GM23338 (cell line): ENCODE measurements around the gene POLDIP3. TPM values are rescaled to one million over a fixed set of nuclear protein-coding genes. Genes with fewer than 3 reads are reported as not detected.
"Not testable (repeated sequence)": the region's sequence is repeated elsewhere in the genome, so short reads cannot be mapped to it uniquely, and the experiment has no call there.

ENCODE experiments used
- ATAC-seq: fragments of 200-7000 bp; cut with Tn5 transposase; 3 replicates; pipeline ENCODE4 v1.9.1; 2020
- DNase-seq: peaks from one replicate; pipeline ENCODE4 v3.0.0-alpha.2; 2015; ENCODE audit warnings: low spot score
- H2AFZ ChIP-seq: fragments of 200-600 bp; sonication (generic); 2 replicates; pipeline ENCODE4 v1.8.0; 2016; ENCODE audit warnings: antibody characterized with exemption, mild to moderate bottlenecking, moderate library complexity
- H3F3A ChIP-seq: fragments of 200-600 bp; sonication (generic); replicated peaks from 2 replicates; pipeline ENCODE4 v1.8.0; 2017; ENCODE audit warnings: antibody characterized with exemption, mixed run types, low read depth
- H3K27ac ChIP-seq: fragments of 200-600 bp; sonication (generic); 2 replicates; pipeline ENCODE4 v1.6.1; 2016; ENCODE audit warnings: low read depth
- H3K27me3 ChIP-seq: fragments of 200-600 bp; sonication (generic); 2 replicates; pipeline ENCODE4 v1.8.0; 2016; ENCODE audit warnings: mild to moderate bottlenecking, mixed run types, moderate library complexity; ENCODE audit not compliant: insufficient read depth
- H3K36me3 ChIP-seq: fragments of 200-600 bp; sonication (generic); 2 replicates; pipeline ENCODE4 v1.8.0; 2016; ENCODE audit warnings: mild to moderate bottlenecking; ENCODE audit not compliant: insufficient read depth
- H3K4me1 ChIP-seq: fragments of 200-600 bp; sonication (generic); 2 replicates; pipeline ENCODE4 v1.8.0; 2016; ENCODE audit warnings: mild to moderate bottlenecking, moderate library complexity; ENCODE audit not compliant: insufficient read depth
- H3K4me2 ChIP-seq: fragments of 200-600 bp; sonication (generic); 2 replicates; pipeline ENCODE4 v1.7.1; 2017; ENCODE audit warnings: mixed run types
- H3K4me3 ChIP-seq: fragments of 200-600 bp; sonication (generic); 2 replicates; pipeline ENCODE4 v1.6.1; 2016; ENCODE audit warnings: mixed run types
- H3K79me2 ChIP-seq: fragments of 200-600 bp; sonication (generic); replicated peaks from 2 replicates; pipeline ENCODE4 v1.8.0; 2017; ENCODE audit warnings: mild to moderate bottlenecking; ENCODE audit not compliant: insufficient read depth
- H3K9me2 ChIP-seq: fragments of 200-600 bp; sonication (generic); 2 replicates; pipeline ENCODE4 v1.8.0; 2017; ENCODE audit not compliant: insufficient read depth
- H4K20me1 ChIP-seq: fragments of 200-600 bp; sonication (generic); replicated peaks from 2 replicates; pipeline ENCODE4 v1.8.0; 2017; ENCODE audit warnings: mild to moderate bottlenecking; ENCODE audit not compliant: insufficient read depth
- H3K27ac Mint-ChIP-seq: 2 replicates; pipeline ENCODE4 v1.8.0; 2020; ENCODE audit warnings: inconsistent platforms, mild to moderate bottlenecking, moderate library complexity, mixed read lengths
- H3K27me3 Mint-ChIP-seq: 3 replicates; pipeline ENCODE4 v1.8.0; 2022; ENCODE audit warnings: low read depth, mild to moderate bottlenecking, moderate library complexity, mixed read lengths, inconsistent platforms; ENCODE audit not compliant: insufficient read depth, poor library complexity
- H3K36me3 Mint-ChIP-seq: 3 replicates; pipeline ENCODE4 v1.8.0; 2021; ENCODE audit warnings: low read depth, mild to moderate bottlenecking, inconsistent platforms, moderate library complexity, mixed read lengths
- H3K4me1 Mint-ChIP-seq: 3 replicates; pipeline ENCODE4 v1.8.0; 2020; ENCODE audit warnings: mild to moderate bottlenecking, inconsistent platforms, mixed read lengths
- H3K4me3 Mint-ChIP-seq: 3 replicates; pipeline ENCODE4 v1.8.0; 2021; ENCODE audit warnings: moderate library complexity, mild to moderate bottlenecking, inconsistent platforms, mixed read lengths
- H3K9me3 Mint-ChIP-seq: 3 replicates; pipeline ENCODE4 v1.8.0; 2020; ENCODE audit warnings: moderate library complexity, mild to moderate bottlenecking, inconsistent platforms, mixed read lengths
- CREB1 ChIP-seq: fragments of 250-450 bp; sonication (Bioruptor Pico); IDR thresholded peaks from 2 replicates; pipeline ENCODE4 v1.5.0; 2020; ENCODE audit warnings: low read depth, mild to moderate bottlenecking, moderate library complexity
- EZH2 ChIP-seq: fragments of 200-600 bp; sonication (generic); IDR thresholded peaks from one replicate; pipeline ENCODE4 v1.8.0; 2017; ENCODE audit warnings: antibody characterized with exemption, mild to moderate bottlenecking, low read depth; ENCODE audit not compliant: unreplicated experiment
- EZH2phosphoT487 ChIP-seq: fragments of 200-600 bp; sonication (generic); IDR thresholded peaks from one replicate; pipeline ENCODE4 v1.8.1; 2018; ENCODE audit warnings: antibody characterized with exemption; ENCODE audit not compliant: unreplicated experiment
- JUNB ChIP-seq: IDR thresholded peaks from one replicate; pipeline ENCODE4 v1.6.1; 2016; ENCODE audit warnings: antibody characterized with exemption; ENCODE audit not compliant: unreplicated experiment
- NANOG ChIP-seq: IDR thresholded peaks from 2 replicates; pipeline ENCODE4 v1.6.1; 2016; ENCODE audit warnings: antibody characterized with exemption, borderline replicate concordance
- POLR2AphosphoS5 ChIP-seq: IDR thresholded peaks from 2 replicates; pipeline ENCODE4 v1.6.1; 2016; ENCODE audit warnings: antibody characterized with exemption, low read depth
- STAT1 ChIP-seq: IDR thresholded peaks from one replicate; pipeline ENCODE4 v1.6.1; 2016; ENCODE audit warnings: antibody characterized with exemption; ENCODE audit not compliant: unreplicated experiment
- ZNF114 ChIP-seq: fragments of 250-450 bp; sonication (Bioruptor Pico); IDR thresholded peaks from 2 replicates; pipeline ENCODE4 v1.5.0; 2020; ENCODE audit warnings: mild to moderate bottlenecking, moderate library complexity
- ZNF331 ChIP-seq: fragments of 250-450 bp; sonication (Bioruptor Pico); IDR thresholded peaks from 2 replicates; pipeline ENCODE4 v1.5.0; 2020; ENCODE audit warnings: low read depth, mild to moderate bottlenecking, moderate library complexity
- polyA plus RNA-seq: library from polyadenylated mRNA; unstranded; fragments of >200 nt; fragmentation: Nextera tagmentation; extraction: Ambion mirVana; gene quantifications from 2 replicates; pipeline ENCODE4 v1.2.1, GENCODE V29; 2016
- total RNA-seq: library from RNA; depleted of rRNA; stranded (reverse); fragments of >200 nt; shearing (Covaris generic); gene quantifications from 2 replicates; pipeline ENCODE4 v1.2.3, GENCODE V29; 2014
- TF ChIP-seq, protein P1 (sequence below), 2 experiments: fragments of 200-600 bp in 1 of 2; sonication (generic) in 1 of 2; conservative IDR thresholded peaks; 2 replicates each; pipeline versions ENCODE4 v1.5.1 to v1.6.1; 2016 to 2017; ENCODE audit warnings: antibody characterized with exemption in 2 of 2, low read depth in 2 of 2, mild to moderate bottlenecking in 2 of 2, moderate library complexity in 1 of 2
- TF ChIP-seq, protein P2 (sequence below): IDR thresholded peaks from one replicate; pipeline ENCODE4 v1.6.1; 2018; ENCODE audit warnings: antibody characterized with exemption; ENCODE audit not compliant: unreplicated experiment
- TF ChIP-seq, protein P3 (sequence below): IDR thresholded peaks from 2 replicates; pipeline ENCODE4 v1.6.1; 2016; ENCODE audit warnings: antibody characterized with exemption

Gene POLDIP3
- total and polyA plus RNA-seq, 2 experiments from 2014 or later = 38.2 to 54.3 TPM

DNA sequence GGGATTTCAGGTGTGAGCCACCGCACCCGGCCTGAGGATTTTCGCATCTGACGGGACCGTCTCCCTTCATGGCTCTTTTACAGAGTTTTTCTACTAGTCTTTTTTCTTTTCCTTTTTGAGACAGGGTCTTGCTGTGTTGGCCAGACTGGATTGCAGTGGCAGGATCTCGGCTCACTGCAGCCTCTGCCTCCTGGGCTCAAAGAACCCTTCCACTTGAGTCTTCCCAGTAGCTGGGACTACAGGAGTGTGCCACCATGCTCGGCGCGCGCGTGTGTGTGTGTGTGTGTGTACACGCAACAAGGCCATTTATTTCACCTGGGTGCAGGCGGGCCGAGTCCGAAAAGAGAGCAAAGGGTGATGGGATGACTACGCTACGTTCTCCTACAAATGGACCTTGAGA is 50.0 kb downstream of the POLDIP3 start (continued):
- TF ChIP-seq, protein P1, sequence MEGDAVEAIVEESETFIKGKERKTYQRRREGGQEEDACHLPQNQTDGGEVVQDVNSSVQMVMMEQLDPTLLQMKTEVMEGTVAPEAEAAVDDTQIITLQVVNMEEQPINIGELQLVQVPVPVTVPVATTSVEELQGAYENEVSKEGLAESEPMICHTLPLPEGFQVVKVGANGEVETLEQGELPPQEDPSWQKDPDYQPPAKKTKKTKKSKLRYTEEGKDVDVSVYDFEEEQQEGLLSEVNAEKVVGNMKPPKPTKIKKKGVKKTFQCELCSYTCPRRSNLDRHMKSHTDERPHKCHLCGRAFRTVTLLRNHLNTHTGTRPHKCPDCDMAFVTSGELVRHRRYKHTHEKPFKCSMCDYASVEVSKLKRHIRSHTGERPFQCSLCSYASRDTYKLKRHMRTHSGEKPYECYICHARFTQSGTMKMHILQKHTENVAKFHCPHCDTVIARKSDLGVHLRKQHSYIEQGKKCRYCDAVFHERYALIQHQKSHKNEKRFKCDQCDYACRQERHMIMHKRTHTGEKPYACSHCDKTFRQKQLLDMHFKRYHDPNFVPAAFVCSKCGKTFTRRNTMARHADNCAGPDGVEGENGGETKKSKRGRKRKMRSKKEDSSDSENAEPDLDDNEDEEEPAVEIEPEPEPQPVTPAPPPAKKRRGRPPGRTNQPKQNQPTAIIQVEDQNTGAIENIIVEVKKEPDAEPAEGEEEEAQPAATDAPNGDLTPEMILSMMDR (conservative IDR thresholded peaks at IDR 0.05; ENCODE audit: low read depth in 2 of 2) = no peak

DNA sequence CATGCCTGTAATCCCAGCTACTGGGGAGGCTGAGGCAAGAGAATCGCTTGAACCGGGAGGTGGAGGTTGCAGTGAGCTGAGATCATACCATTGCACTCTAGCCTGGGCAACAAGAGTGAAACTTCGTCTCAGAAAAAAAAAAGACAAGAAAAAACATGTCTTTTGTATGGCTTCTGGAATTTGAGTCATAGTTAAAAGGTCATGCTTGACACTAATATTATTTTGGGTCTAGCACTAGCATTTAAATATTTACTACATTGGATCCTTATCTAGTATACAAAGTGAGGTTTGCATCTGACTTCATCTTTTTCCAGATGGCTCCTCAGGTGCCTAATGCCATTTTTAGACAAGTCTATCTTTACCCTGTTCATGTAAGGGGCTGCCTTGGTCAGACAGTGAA is 50.7 kb downstream of the POLDIP3 start:
- Mint-ChIP-seq H3K27me3 (peaks cover 30% of the 10 kb centered on the region), H3K4me1 (peaks cover 12% of the 10 kb centered on the region)
- H3K4me3 ChIP-seq, H3K27ac ChIP-seq, H3K79me2 ChIP-seq, H3K4me2 ChIP-seq, H3K9me2 ChIP-seq, H3K36me3 Mint-ChIP-seq, H3K4me3 Mint-ChIP-seq, H3K36me3 ChIP-seq, H3K27me3 ChIP-seq, DNase-seq, H2AFZ ChIP-seq, H4K20me1 ChIP-seq, H3F3A ChIP-seq, H3K4me1 ChIP-seq, H3K9me3 Mint-ChIP-seq, H3K27ac Mint-ChIP-seq, ATAC-seq: not testable (repeated sequence)

DNA sequence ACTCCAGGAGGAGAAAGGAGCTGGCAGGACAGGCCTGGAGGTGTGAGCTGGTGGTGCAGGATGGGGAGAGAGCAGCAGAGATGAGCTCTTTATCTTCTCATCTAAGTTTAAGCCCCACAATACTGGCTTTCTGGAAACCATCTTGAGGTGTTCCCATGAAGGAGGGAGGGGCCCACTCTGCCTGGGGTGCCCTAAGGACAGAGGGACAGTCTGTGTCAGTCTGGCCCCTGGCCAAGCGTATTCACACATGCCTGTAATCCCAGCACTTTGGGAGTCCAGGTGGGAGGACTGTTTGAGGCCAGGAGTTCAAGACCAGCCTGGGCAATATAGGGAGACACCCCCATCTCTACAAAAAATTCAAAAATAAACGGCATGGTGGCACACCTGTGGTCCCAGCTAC is 52.0 kb downstream of the POLDIP3 start:
- Mint-ChIP-seq H3K36me3 (no peaks in the 10 kb centered on the region; the same call in 2 of the 3 replicates), H3K4me1 (peaks cover 12% of the 10 kb centered on the region), H3K9me3 (no peaks in the 10 kb centered on the region; the same call in 2 of the 3 replicates), H3K4me3 (no peak overlapping the region), H3K27me3 (peaks cover 30% of the 10 kb centered on the region), H3K27ac (no peak overlapping the region)
- ATAC-seq (no peak), DNase-seq (no peak)
- Histone ChIP-seq H3K27ac (no peak overlapping the region), H3K4me1 (peaks cover 4% of the 10 kb centered on the region; the same call in 1 of the 2 replicates), H2AFZ (no peak overlapping the region), H3K79me2 (no peaks in the 10 kb centered on the region), H3K36me3 (no peaks in the 10 kb centered on the region), H3F3A (peaks cover 5% of the 10 kb centered on the region; the same call in 1 of the 2 replicates), H3K27me3 (no peaks in the 10 kb centered on the region; the same call in 1 of the 2 replicates), H3K4me2 (no peak overlapping the region), H3K4me3 (no peak overlapping the region), H3K9me2 (no peaks in the 10 kb centered on the region), H4K20me1 (no peaks in the 10 kb centered on the region; the same call in 1 of the 2 replicates)
- TF ChIP-seq, protein P2, sequence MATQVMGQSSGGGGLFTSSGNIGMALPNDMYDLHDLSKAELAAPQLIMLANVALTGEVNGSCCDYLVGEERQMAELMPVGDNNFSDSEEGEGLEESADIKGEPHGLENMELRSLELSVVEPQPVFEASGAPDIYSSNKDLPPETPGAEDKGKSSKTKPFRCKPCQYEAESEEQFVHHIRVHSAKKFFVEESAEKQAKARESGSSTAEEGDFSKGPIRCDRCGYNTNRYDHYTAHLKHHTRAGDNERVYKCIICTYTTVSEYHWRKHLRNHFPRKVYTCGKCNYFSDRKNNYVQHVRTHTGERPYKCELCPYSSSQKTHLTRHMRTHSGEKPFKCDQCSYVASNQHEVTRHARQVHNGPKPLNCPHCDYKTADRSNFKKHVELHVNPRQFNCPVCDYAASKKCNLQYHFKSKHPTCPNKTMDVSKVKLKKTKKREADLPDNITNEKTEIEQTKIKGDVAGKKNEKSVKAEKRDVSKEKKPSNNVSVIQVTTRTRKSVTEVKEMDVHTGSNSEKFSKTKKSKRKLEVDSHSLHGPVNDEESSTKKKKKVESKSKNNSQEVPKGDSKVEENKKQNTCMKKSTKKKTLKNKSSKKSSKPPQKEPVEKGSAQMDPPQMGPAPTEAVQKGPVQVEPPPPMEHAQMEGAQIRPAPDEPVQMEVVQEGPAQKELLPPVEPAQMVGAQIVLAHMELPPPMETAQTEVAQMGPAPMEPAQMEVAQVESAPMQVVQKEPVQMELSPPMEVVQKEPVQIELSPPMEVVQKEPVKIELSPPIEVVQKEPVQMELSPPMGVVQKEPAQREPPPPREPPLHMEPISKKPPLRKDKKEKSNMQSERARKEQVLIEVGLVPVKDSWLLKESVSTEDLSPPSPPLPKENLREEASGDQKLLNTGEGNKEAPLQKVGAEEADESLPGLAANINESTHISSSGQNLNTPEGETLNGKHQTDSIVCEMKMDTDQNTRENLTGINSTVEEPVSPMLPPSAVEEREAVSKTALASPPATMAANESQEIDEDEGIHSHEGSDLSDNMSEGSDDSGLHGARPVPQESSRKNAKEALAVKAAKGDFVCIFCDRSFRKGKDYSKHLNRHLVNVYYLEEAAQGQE = no peak
- TF ChIP-seq, protein P3, sequence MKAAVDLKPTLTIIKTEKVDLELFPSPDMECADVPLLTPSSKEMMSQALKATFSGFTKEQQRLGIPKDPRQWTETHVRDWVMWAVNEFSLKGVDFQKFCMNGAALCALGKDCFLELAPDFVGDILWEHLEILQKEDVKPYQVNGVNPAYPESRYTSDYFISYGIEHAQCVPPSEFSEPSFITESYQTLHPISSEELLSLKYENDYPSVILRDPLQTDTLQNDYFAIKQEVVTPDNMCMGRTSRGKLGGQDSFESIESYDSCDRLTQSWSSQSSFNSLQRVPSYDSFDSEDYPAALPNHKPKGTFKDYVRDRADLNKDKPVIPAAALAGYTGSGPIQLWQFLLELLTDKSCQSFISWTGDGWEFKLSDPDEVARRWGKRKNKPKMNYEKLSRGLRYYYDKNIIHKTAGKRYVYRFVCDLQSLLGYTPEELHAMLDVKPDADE = no peak
- no peak for TF ChIP-seq EZH2phosphoT487
- no peak for TF ChIP-seq ZNF114 (CRISPR knock-in tag)
- TF ChIP-seq EZH2 = no peak
- no peak for TF ChIP-seq NANOG
- TF ChIP-seq, protein P1 (conservative IDR thresholded peaks at IDR 0.05; ENCODE audit: low read depth in 2 of 2) = no peak
- TF ChIP-seq POLR2AphosphoS5 = no peak
- no peak for TF ChIP-seq CREB1 (CRISPR knock-in tag)
- no peak for TF ChIP-seq JUNB
- no peak for TF ChIP-seq ZNF331 (CRISPR knock-in tag)
- TF ChIP-seq STAT1 = no peak
